Measurements from ENCODE around the gene BPIFB1. TPM values are rescaled to one million over a fixed set of nuclear protein-coding genes. Genes with fewer than 3 reads are reported as not detected.

BPIFB1 gene
- total RNA-seq, 1 experiment from 2014 or later, result not detected

GRCh38 chr20:33325350-33325749, 42.3 kb downstream of the BPIFB1 start:
- DNase-seq (ENCODE audit: low read depth), result no peak

GRCh38 chr20:33328157-33329137, 45.4 kb downstream of the BPIFB1 start:
- no peak for DNase-seq (ENCODE audit: low read depth)

- no peak for DNase-seq (ENCODE audit: low read depth)
Observed at GRCh38 chr20:33332905-33333456, 50.0 kb downstream of the BPIFB1 start.

GRCh38 chr20:33333616-33334015, 50.6 kb downstream of the BPIFB1 start:
- DNase-seq (ENCODE audit: low read depth), result no peak

DNA sequence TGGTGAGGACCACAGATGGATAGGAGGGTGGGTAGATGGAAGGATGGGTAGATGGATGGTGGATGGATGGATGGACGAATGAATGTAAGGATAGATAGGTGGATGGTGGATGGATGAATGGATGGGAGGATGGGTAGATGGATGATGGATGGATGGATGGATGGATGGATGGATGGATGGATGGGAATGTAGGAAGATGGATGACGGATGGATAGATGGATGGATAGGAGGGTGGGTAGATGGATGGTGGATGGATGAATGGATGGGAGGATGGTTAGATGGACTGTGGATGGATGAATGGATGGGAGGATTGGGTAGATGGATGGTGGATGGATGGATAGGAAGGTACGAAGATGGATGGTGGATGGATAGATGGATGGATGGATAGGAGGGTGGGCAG, 51.1 kb downstream of the BPIFB1 start:
- DNase-seq (ENCODE audit: low read depth), result no peak

GRCh38 chr20:33336375-33336774, 53.4 kb downstream of the BPIFB1 start:
- no peak for DNase-seq (ENCODE audit: low read depth)

DNA sequence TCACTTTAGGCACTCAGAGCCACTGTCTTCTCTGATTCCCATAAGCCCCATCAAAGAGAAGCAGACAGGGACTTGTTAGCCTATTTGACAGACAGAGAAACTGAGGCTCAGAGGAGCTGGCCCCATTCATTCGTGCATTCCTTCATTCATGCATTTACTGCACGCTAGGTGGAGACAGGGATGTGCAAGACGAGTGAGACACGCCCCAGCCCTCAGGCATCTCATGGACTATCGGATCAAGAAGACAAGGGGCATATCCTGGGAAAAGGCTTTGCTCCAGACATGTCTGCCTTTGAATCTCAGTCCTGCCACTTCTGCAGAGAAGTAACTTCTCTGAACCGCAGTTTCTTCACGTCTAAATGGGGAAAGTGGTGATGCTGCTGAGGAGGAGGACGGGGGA, 54.1 kb downstream of the BPIFB1 start:
- DNase-seq (ENCODE audit: low read depth), result no peak

DNA sequence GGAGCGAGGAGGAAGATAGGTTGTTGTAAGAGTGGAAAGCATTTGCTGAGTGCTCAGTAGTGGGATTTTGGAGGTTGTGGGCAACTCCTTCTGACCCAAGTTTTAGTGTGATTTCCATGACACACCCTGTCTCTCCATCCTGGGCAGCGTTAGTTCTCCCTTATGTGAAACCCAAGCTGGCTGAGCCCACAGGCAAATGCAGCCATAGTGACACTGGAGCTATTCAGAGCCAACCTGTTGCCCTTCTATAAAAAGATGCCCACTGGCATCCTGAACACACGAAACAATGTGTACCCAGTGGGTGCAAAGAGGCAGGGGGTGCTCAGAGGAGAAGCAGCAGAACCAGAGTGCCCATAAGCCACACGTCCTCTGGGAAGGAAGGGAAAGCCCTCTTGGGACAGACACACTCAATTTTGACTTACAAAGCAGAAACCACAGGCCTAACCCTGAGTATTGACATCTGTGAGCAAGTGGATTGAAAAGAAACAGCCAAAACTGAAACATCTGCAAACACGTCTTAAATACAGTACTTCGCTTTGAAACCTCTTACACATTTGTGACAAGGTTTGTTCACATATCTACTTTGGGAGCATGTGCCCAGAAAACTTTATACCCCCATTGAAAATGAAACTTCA, 54.6 kb downstream of the BPIFB1 start:
- DNase-seq (ENCODE audit: low read depth), result no peak

DNA sequence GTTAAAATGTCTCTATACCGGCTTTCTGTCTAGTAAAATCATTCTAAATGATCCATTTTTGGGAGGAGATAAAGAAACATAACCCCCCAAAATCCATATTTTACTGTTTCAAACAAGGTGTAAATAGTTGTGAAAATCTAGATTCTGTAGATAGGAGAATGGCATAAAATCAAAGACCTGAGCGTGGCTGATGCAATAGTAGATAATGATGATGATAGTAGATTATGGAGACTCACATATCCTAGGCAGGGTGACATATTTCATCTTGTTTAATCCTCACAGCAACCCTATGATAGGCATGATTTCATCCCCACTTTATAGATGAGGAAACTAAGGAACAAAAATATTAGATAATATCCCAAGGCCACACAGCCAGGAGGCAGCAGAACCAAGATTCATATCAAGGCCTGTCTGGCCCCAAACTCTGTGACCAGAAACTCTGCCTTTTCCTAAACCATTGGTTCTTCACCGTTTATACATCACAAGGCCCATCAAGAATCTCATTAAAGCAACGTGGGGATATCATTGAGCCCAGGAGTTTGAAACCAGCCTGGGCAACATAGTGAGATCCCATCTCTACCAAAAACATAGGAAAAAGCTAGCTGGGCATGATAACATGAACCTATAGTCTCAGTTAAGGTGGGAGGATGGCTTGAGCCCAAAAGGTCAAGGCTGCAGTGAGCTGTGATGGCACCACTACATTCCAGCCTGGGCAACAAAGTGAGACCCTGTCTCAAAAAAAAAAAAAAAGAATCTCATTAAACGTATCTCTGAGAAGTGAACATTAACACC, 55.6 kb downstream of the BPIFB1 start:
- DNase-seq (ENCODE audit: low read depth), result no peak

- DNase-seq (ENCODE audit: low read depth), result no peak
Observed at GRCh38 chr20:33339515-33340058, 56.6 kb downstream of the BPIFB1 start.

GRCh38 chr20:33343521-33343920, 60.5 kb downstream of the BPIFB1 start:
- DNase-seq (ENCODE audit: low read depth), result no peak

DNA sequence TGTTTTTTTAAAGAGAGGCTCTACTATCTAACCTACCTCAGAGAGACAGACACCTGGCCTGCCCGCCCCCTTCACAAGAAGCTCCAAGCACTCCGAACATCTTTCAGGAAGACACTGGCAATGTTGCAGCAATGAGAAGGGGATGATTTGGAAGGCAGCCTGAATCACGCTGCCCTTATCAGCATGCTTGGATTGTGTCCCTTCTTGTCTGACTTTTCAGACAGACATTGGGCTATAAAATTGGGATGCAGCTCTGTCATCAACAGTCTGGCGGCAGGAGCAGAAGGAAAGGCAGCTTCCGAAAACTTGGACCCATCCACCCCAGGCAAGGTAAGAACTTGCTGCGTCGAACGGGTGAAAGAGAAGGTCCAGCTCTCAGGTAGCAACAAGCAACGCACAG, 62.3 kb downstream of the BPIFB1 start:
- no peak for DNase-seq (ENCODE audit: low read depth)

DNA sequence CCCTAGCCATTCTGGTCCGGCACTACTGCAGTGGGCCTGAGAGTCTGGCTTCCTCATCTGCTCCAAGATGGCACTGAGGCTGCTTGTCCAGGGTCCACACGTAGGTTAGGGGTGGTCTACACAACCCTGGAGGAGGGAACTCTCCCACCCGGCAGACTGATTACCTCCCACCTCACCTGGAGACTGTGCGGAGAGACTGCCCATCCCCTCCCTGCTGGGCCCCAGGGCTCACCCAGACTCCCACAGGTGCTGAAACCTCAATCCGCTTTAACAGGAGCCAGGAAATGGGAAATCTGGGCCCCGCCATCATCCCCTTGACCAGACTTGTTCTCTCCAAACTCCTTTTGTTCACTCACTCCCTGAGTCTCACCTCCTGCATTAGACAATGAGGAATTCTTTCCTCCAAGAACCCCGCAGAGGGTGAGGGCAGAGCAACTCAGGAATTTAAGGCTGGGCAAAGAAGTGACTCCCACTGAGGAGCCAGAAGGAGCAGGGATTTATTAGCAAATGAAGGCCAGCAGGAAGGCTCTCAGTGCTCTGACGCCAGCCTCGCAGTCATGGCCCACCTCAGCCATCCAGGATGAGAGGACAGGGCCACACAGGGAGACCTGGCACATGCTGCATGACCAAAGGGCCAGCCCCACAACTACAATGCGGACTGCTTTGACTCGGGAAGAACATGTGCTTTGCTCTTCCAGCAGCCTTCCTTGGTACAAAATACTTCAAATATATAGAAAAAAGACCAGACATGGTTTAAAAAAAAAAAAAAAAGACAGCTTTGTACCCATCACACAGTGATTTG, 65.3 kb downstream of the BPIFB1 start:
- no peak for DNase-seq (ENCODE audit: low read depth)

GRCh38 chr20:33349493-33349892, 66.5 kb downstream of the BPIFB1 start:
- DNase-seq (ENCODE audit: low read depth), result no peak

- DNase-seq (ENCODE audit: low read depth), result no peak
Observed at GRCh38 chr20:33351696-33352095, 68.7 kb downstream of the BPIFB1 start.

DNA sequence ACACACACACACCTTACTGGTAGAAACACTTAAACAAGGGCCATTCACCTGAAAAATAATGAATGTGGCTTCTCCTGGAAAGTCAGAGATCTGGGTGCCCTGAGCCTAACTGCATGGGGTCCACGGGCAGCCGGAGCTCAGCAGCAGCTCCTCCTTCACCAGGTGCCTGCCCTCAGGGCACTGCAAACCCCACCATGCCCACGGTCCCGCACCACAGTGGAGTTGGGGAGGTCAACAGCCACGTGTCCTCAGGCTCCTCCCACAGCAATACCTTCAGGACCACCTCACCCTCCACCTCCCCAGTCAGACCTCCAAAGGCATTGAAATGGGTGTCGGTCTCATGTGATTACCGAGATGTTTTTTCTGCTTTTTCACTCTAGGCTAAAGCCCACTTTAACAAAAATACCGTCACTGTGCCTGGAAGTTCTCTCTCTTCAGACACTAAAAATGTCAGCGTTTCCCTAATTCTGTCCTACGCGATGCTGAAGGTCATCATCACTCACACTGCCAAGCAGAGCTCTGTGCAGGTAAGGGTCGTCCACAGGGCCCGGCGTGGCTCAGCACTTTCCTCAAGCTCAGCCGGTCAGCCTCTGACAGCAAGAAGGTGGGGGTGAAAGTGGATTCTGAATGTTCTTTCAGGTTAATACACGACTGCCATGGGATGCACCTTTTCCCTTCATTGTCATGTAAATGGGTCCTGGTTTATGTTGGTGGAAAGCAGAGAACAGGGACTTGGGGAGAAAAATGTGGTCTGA, 69.4 kb downstream of the BPIFB1 start:
- no peak for DNase-seq (ENCODE audit: low read depth)

- DNase-seq (ENCODE audit: low read depth), result no peak
Observed at GRCh38 chr20:33353013-33353402, 70.0 kb downstream of the BPIFB1 start.
